Upper lobe of left lung (tissue), 6 donors: ENCODE data around the gene RNF8. TPM values are rescaled to one million over a fixed set of nuclear protein-coding genes. Genes with fewer than 3 reads are reported as not detected.
"Not testable (repeated sequence)": the region's sequence is repeated elsewhere in the genome, so short reads cannot be mapped to it uniquely, and the experiment has no call there.

Experiments
- ATAC-seq, 2 donors: fragments of 200-7000 bp; cut with Tn5 transposase; one replicate each; pipeline ENCODE4 v1.9.1; 2022; ENCODE audit warnings: mild to moderate bottlenecking in 2 of 2, moderate library complexity in 2 of 2; ENCODE audit not compliant: low FRiP score in 2 of 2
- DNase-seq, 2 donors: peaks; one replicate each; pipeline ENCODE4 v3.0.0-alpha.2; 2019 to 2020
- H3K27ac ChIP-seq, 4 donors: fragments of 200-600 bp; sonication (generic); one replicate each; pipeline ENCODE4 v1.5.1; 2016 to 2019
- H3K27me3 ChIP-seq, 4 donors: fragments of 200-600 bp; sonication (generic); one replicate each; pipeline ENCODE4 v1.5.1; 2017 to 2019
- H3K36me3 ChIP-seq, 4 donors: fragments of 200-600 bp; sonication (generic); one replicate each; pipeline ENCODE4 v1.5.1; 2016 to 2019
- H3K4me1 ChIP-seq, 4 donors: fragments of 200-600 bp; sonication (generic); one replicate each; pipeline ENCODE4 v1.5.1; 2018 to 2019
- H3K4me3 ChIP-seq, 4 donors: fragments of 200-600 bp; sonication (generic); one replicate each; pipeline ENCODE4 v1.5.1; 2017 to 2019; ENCODE audit warnings: mild to moderate bottlenecking in 2 of 4, moderate library complexity in 1 of 4
- H3K9me3 ChIP-seq, 4 donors: fragments of 200-600 bp; sonication (generic); one replicate each; pipeline ENCODE4 v1.5.1; 2018 to 2019
- CTCF ChIP-seq, 6 experiments: fragments of 450-650 bp in 4 of 6; fragments of 200-600 bp in 2 of 6; sonication (generic) in 2 of 6; IDR thresholded peaks; one replicate each; pipeline ENCODE4 v1.5.1; 2016 to 2019; ENCODE audit warnings: antibody characterized with exemption in 6 of 6
- EP300 ChIP-seq, 4 donors: sonication (generic); formaldehyde crosslinking; IDR thresholded peaks; one replicate each; pipeline ENCODE4 v1.5.1; 2017; ENCODE audit warnings: antibody characterized with exemption in 4 of 4, control low read depth in 2 of 4
- POLR2A ChIP-seq, 4 donors: fragments of 450-650 bp; IDR thresholded peaks; one replicate each; pipeline ENCODE4 v1.5.1; 2016 to 2017; ENCODE audit warnings: antibody characterized with exemption in 4 of 4, mild to moderate bottlenecking in 2 of 4
- POLR2AphosphoS5 ChIP-seq, 2 donors: sonication (generic); formaldehyde crosslinking; IDR thresholded peaks; one replicate each; pipeline ENCODE4 v1.5.1; 2017; ENCODE audit warnings: antibody characterized with exemption in 2 of 2
- WGBS, 2 donors: methylation state at CpG; one replicate each; pipeline ENCODE4 v1.1.5; 2017 to 2018; 5-methylcytosine and 5-hydroxymethylcytosine counted together
- total RNA-seq, 6 donors: library from RNA; depleted of rRNA in 4 of 6; stranded (reverse); fragments of >200 nt in 4 of 6; gene quantifications; one replicate each; pipeline versions ENCODE4 v1.1.0 to v1.2.1, GENCODE V29; 2016 to 2021
- donor health status: DM: no; HTN: no; CAD: no; lungs with moderate emphysema.
- donor health status: DM: no; HTN: yes; CAD: no; lungs with severe emphysema.

RNF8 gene
- total RNA-seq, 6 donors from 2014 or later, result 14.7 to 32.3 (median 17.1) TPM

- 83 to 87% methylated on average over 5 to 8 of the region's 8 CpGs for WGBS, 2 donors
- DNase-seq, result no peak
- Histone ChIP-seq H3K36me3 (peaks cover 11 to 67% (median 45%) of the 10 kb centered on the region in 4 donors), H3K4me1 (peaks cover 0 to 6% (median 0%) of the 10 kb centered on the region in 4 donors), H3K27me3 (no peaks in the 10 kb centered on the region), H3K27ac (no peak overlapping the region), H3K9me3 (no peaks in the 10 kb centered on the region), H3K4me3 (no peak overlapping the region)
- TF ChIP-seq EP300 (IDR thresholded peaks at IDR 0.05) (no peak), POLR2A (IDR thresholded peaks at IDR 0.05) (no peak), POLR2AphosphoS5 (IDR thresholded peaks at IDR 0.05) (no peak), CTCF (IDR thresholded peaks at IDR 0.05) (no peak)
- no peak for ATAC-seq
Measured at GRCh38 chr6:37321516-37322415, 32.0 kb upstream of the RNF8 start.

DNA sequence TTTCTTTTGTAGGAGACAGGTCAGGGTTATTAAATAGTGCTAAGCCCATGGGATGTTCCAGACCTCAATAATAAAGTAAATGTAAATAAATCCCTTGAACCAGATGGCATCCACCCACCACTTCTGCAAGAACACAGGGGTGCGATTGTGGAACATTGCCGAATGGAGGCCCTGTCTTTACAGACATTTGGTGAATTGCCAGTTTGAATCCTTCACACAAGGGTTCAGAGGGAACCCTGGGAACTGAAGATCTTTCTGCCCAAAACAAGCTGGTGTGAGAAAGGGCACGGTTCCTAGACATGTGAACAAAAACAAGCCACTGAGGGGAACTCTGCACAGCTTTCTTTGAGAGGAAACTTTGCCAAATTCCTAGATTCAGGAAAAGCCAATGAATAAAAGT is 30.2 kb upstream of the RNF8 start:
- H3K4me3 ChIP-seq, result no peak overlapping the region
- WGBS, 2 donors, result 31 to 62% methylated on average over 3 of the region's 3 CpGs
- H3K27ac ChIP-seq, result no peak overlapping the region
- no peak for ATAC-seq
- peaks cover 6 to 52% (median 27%) of the 10 kb centered on the region in 4 donors for H3K36me3 ChIP-seq
- peaks cover 0 to 6% (median 0%) of the 10 kb centered on the region in 4 donors for H3K4me1 ChIP-seq
- H3K9me3 ChIP-seq, result no peaks in the 10 kb centered on the region
- H3K27me3 ChIP-seq, result no peaks in the 10 kb centered on the region
- DNase-seq, result no peak
- TF ChIP-seq POLR2A (IDR thresholded peaks at IDR 0.05), result no peak
- TF ChIP-seq POLR2AphosphoS5 (IDR thresholded peaks at IDR 0.05), result no peak
- TF ChIP-seq CTCF (IDR thresholded peaks at IDR 0.05), result no peak
- no peak for TF ChIP-seq EP300 (IDR thresholded peaks at IDR 0.05)

DNA sequence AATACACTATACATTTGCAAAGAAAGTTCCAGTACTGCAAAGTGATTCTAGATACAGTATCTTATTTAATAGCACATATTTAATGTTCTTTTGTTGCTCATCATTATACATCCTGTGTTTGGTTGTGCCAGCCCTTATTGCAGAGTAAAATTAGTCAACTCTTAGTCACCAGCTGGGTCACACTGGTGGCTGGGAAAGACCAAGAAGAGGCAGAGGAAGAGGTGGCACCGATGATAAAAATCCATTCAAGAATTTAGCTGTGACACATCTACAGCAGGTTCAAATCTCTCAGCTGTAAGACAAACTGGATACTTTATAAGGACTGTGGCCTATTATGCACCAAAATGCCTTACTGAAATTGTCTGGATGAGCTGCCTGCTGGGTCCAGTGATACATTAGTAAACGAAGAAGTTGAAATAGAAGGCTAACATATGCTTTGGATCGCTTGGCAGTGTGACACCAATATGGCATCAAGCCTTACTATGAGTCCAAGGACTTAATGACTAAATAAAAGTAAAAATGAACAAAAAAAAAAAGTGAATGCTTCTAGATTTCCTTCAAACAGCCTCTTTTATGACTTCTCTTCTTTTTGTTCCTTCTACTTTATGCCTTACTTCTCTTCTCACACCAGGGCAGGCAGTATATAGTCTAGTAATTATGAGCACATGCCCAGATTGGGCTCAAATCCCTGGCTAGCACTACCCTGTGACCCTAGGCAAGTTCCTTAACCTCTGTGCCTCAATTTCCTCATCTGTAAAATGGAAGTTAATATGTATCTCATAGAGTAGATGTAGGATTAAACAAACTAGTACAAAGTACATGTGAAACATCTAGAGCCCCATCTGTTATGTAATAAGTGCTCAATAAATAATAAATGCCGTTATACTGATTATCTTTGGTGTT is 29.4 kb upstream of the RNF8 start:
- H3K36me3 ChIP-seq, result peaks cover 0 to 50% (median 20%) of the 10 kb centered on the region in 4 donors

GRCh38 chr6:37330345-37330744 is 23.4 kb upstream of the RNF8 start:
- ATAC-seq, H3K9me3 ChIP-seq, H3K4me3 ChIP-seq, DNase-seq, H3K27ac ChIP-seq, H3K27me3 ChIP-seq, H3K4me1 ChIP-seq: not testable (repeated sequence)
- peaks cover 0 to 41% (median 17%) of the 10 kb centered on the region in 4 donors for H3K36me3 ChIP-seq
- 92% methylated on average over 10 of the region's 10 CpGs for WGBS, 2 donors

More for the DNA sequence above, 29.4 kb upstream of the RNF8 start:
- TF ChIP-seq POLR2AphosphoS5 (IDR thresholded peaks at IDR 0.05) (no peak), POLR2A (IDR thresholded peaks at IDR 0.05) (no peak)
- H3K27me3 ChIP-seq, result no peaks in the 10 kb centered on the region
- peaks cover 0 to 6% (median 0%) of the 10 kb centered on the region in 4 donors for H3K4me1 ChIP-seq
- ATAC-seq (no peak), DNase-seq (no peak)
- WGBS, 2 donors, result 50 to 87% methylated on average over 4 of the region's 4 CpGs
- no peak overlapping the region for H3K27ac ChIP-seq
- no peaks in the 10 kb centered on the region for H3K9me3 ChIP-seq
- no peak overlapping the region for H3K4me3 ChIP-seq

DNA sequence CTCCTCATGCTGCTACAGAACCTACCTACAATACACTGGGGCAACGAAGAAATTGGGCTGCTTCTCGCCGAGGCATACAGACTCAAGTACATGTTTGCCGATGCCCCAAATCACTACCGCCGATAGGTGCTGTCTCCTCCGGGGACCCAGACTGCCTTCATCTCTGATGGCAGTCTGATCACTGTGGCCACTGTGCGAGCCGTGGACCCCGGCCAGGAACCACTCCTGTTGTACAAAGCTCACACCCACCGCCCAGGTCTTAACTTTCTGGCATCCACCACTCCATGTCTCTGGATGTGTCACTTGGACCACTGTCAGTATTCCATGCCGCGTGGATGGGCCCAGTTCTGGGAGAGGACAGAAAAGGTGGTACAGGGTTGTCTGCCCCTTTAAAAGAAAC is 22.7 kb upstream of the RNF8 start:
- 95 to 98% methylated on average over 12 to 13 of the region's 13 CpGs for WGBS, 2 donors

More for the DNA sequence above, 22.7 kb upstream of the RNF8 start:
- TF ChIP-seq POLR2A (IDR thresholded peaks at IDR 0.05), result no peak
- no peak for TF ChIP-seq CTCF (IDR thresholded peaks at IDR 0.05)
- no peak for TF ChIP-seq POLR2AphosphoS5 (IDR thresholded peaks at IDR 0.05)
- no peak for TF ChIP-seq EP300 (IDR thresholded peaks at IDR 0.05)
- Histone ChIP-seq H3K4me1 (no peaks in the 10 kb centered on the region), H3K36me3 (peaks cover 0 to 41% (median 17%) of the 10 kb centered on the region in 4 donors), H3K9me3 (no peaks in the 10 kb centered on the region), H3K27ac (no peak overlapping the region), H3K4me3 (no peak overlapping the region), H3K27me3 (no peaks in the 10 kb centered on the region)
- no peak for ATAC-seq
- DNase-seq, result peak in 1 of 2 donors; percentile 53
